ENCODE results near the gene PLD3.
"Not testable (repeated sequence)": the region's sequence is repeated elsewhere in the genome, so short reads cannot be mapped to it uniquely, and the experiment has no call there.

The PLD3 gene

DNA sequence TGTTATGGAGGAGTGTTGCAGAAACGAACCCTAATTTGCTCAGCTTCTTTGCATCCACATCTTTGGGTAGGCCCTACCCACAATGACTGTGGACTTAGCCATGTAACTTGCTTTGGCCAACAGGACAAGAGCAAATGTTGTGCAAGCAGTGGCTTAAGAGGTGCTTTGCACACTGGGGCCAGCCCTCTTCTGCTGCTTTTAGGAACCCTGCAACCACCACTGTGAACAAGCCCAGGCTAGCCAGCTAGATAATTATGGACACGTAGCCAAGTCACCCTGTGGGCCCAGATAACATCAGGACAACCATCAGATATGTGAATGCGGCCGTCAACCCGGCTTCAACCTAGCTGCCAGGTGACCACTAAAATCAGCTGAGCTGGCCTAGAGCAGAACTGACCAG is 17.4 kb upstream of the PLD3 start:
- ChIA-PET POLR2A (interaction anchor here (1.2 to 1.5 kb wide), 2 partner anchors 9 to 17 kb away, joined by 3 to 5 read pairs; partner anchors contain the start of genes C19orf47 and PLD3), CTCF (no interaction called here)
- TF ChIP-seq CTBP1 (IDR thresholded peaks at IDR 0.05; ENCODE audit: borderline replicate concordance) (no peak), L3MBTL2 (conservative IDR thresholded peaks at IDR 0.05) (no peak), ELF4 (IDR thresholded peaks at IDR 0.05) (no peak), ARNT (IDR thresholded peaks at IDR 0.05) (no peak), TARDBP (IDR thresholded peaks at IDR 0.05) (no peak), FOXA1 (IDR thresholded peaks at IDR 0.05) (no peak)
- no peak for DNase-seq (ENCODE audit: extremely low spot score)

DNA sequence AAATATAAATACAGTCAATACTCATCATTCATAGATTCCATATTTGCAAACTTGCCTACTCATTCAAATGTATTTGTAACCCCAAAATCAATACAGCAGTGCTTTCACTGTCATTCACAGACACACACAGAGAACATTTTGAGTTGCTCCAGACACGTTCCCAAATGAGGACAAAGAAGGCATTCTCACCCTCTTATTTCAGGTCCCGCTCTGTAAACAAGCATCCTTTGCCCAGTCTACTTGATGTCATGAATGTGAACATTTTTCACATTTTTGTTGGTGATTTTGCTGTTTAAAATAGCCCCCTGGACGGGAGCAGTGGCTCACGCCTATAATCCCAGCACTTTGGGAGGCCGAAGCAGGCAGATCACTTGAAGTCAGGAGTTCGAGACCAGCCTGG is 15.8 kb upstream of the PLD3 start:
- no peak for DNase-seq (ENCODE audit: extremely low spot score)
- ChIA-PET POLR2A (no interaction called here), CTCF (no interaction called here)
- TF ChIP-seq FOXM1 (IDR thresholded peaks at IDR 0.05; ENCODE audit: borderline replicate concordance) (no peak), SUZ12 (IDR thresholded peaks at IDR 0.05) (no peak), FOXK2 (IDR thresholded peaks at IDR 0.05) (no peak), CTBP1 (IDR thresholded peaks at IDR 0.05; ENCODE audit: borderline replicate concordance) (no peak), LEF1 (IDR thresholded peaks at IDR 0.05; ENCODE audit: borderline replicate concordance) (no peak), NFRKB (IDR thresholded peaks at IDR 0.05) (no peak), SP1 (IDR thresholded peaks at IDR 0.05) (no peak), TARDBP (IDR thresholded peaks at IDR 0.05) (no peak), L3MBTL2 (conservative IDR thresholded peaks at IDR 0.05) (no peak), ARNT (IDR thresholded peaks at IDR 0.05) (no peak), BHLHE40 (IDR thresholded peaks at IDR 0.05; ENCODE audit: borderline replicate concordance) (no peak), HDGF (IDR thresholded peaks at IDR 0.05; ENCODE audit: borderline replicate concordance) (no peak), ELF4 (IDR thresholded peaks at IDR 0.05) (no peak), FOXA1 (IDR thresholded peaks at IDR 0.05) (no peak), ZNF384 (IDR thresholded peaks at IDR 0.05) (no peak)
- TF ChIP-seq, protein P1, sequence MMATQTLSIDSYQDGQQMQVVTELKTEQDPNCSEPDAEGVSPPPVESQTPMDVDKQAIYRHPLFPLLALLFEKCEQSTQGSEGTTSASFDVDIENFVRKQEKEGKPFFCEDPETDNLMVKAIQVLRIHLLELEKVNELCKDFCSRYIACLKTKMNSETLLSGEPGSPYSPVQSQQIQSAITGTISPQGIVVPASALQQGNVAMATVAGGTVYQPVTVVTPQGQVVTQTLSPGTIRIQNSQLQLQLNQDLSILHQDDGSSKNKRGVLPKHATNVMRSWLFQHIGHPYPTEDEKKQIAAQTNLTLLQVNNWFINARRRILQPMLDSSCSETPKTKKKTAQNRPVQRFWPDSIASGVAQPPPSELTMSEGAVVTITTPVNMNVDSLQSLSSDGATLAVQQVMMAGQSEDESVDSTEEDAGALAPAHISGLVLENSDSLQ (IDR thresholded peaks at IDR 0.05), result no peak

DNA sequence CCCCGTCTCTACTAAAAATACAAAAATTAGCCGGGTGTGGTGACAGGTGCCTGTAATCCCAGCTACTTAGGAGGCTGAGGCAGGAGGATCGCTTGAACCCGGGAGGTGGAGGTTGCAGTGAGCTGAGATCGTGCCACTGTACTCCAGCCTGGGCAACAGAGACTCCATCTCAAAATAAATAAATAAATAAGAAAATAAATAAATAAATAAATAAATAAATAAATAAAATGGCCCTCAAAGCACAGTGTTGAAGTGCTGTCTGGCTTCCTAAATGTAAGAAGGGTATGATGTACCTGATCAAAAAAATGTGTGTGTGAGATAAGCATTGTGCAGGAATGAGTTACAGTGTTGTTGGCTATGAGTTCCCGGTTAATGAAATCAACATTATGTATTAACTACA is 15.4 kb upstream of the PLD3 start:
- DNase-seq (ENCODE audit: extremely low spot score); POLR2A ChIA-PET; CTCF ChIA-PET: not testable (repeated sequence)

DNA sequence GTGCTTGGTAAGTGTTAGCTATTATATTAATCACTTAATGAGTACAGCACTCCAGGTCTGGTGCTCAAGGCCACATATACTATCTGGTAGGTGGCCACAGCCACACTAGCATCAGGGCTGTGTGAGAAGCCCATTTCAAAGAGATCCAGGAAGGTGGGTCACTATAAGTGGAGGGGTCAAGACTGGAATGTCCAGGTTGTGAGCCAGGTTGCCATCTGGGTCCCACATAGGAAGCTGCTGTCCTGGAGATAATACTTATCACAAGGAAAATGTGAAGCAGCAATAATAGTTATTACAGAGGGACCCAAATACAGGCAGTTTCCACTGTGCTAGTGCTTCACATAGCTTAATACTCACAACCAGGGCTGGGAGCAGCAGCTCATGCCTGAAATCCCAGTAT is 13.4 kb upstream of the PLD3 start:
- POLR2A ChIA-PET, result interaction anchor here (1.2 kb wide), 1 partner anchor 13 kb away, joined by 4 read pairs; the partner anchor contains the start of genes C19orf47 and PLD3
- CTCF ChIA-PET, result interaction anchor here (0.6 kb wide), 1 partner anchor 30 kb away, joined by 3 read pairs; no protein-coding TSS in a partner anchor

DNA sequence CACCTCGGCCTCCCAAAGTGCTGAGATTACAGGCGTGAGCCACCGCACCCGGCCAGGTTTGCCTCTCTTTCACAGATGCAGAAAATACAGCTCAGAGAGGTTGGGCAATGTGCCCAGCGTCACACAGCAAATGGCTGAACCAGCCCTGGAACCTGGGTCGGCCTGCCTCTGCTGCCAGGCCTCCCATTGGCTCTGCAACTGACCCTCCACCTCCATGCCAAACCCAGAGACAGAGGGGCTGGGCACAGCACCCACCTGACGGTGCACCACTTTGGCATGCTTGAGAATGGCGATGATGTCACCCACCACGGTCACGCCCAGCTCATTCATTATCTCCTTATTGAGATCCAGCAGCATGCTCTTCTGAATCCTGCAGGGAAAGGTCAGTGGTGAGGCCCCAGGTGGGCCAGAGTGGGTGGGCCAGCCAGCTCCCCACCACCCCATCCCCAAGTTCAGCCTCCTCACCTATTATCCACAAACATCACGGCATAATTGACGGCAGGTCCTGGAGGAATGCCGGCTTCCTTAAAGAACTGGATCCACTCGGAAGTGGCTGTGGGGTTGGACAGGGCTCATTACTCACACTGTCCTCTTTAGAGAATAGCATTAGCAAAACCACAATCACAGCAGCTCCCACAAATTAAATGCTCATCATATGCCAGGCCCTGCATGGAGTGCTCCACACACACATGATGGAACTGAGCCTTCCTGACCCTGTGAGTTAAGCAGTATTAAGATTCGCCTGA is 12.5 kb upstream of the PLD3 start:
- no peak for DNase-seq (ENCODE audit: extremely low spot score)
- ChIA-PET POLR2A (interaction anchor here (1.2 kb wide), 1 partner anchor 12 kb away, joined by 4 read pairs; the partner anchor contains the start of genes C19orf47 and PLD3), CTCF (no interaction called here)
- TF ChIP-seq CTBP1 (IDR thresholded peaks at IDR 0.05; ENCODE audit: borderline replicate concordance) (no peak), ZNF384 (IDR thresholded peaks at IDR 0.05) (no peak), FOXK2 (IDR thresholded peaks at IDR 0.05) (no peak), NFRKB (IDR thresholded peaks at IDR 0.05) (no peak), LEF1 (IDR thresholded peaks at IDR 0.05; ENCODE audit: borderline replicate concordance) (no peak), ARNT (IDR thresholded peaks at IDR 0.05) (no peak), BHLHE40 (IDR thresholded peaks at IDR 0.05; ENCODE audit: borderline replicate concordance) (no peak), L3MBTL2 (conservative IDR thresholded peaks at IDR 0.05) (no peak), FOXM1 (IDR thresholded peaks at IDR 0.05; ENCODE audit: borderline replicate concordance) (no peak), SP1 (IDR thresholded peaks at IDR 0.05) (no peak), HDGF (IDR thresholded peaks at IDR 0.05; ENCODE audit: borderline replicate concordance) (no peak), TARDBP (IDR thresholded peaks at IDR 0.05) (no peak), ELF4 (IDR thresholded peaks at IDR 0.05) (no peak), FOXA1 (IDR thresholded peaks at IDR 0.05) (no peak), SUZ12 (IDR thresholded peaks at IDR 0.05) (no peak)
- TF ChIP-seq, protein P1 (IDR thresholded peaks at IDR 0.05), result no peak

More for the DNA sequence above, 13.4 kb upstream of the PLD3 start:
- TF ChIP-seq FOXA1 (IDR thresholded peaks at IDR 0.05), result no peak
- TF ChIP-seq FOXM1 (IDR thresholded peaks at IDR 0.05; ENCODE audit: borderline replicate concordance), result no peak
- no peak for TF ChIP-seq ZNF384 (IDR thresholded peaks at IDR 0.05)
- TF ChIP-seq L3MBTL2 (conservative IDR thresholded peaks at IDR 0.05), result no peak
- no peak for TF ChIP-seq TARDBP (IDR thresholded peaks at IDR 0.05)
- no peak for TF ChIP-seq FOXK2 (IDR thresholded peaks at IDR 0.05)
- no peak for TF ChIP-seq SP1 (IDR thresholded peaks at IDR 0.05)
- no peak for TF ChIP-seq ELF4 (IDR thresholded peaks at IDR 0.05)
- no peak for TF ChIP-seq ARNT (IDR thresholded peaks at IDR 0.05)
- TF ChIP-seq LEF1 (IDR thresholded peaks at IDR 0.05; ENCODE audit: borderline replicate concordance), result no peak
- TF ChIP-seq BHLHE40 (IDR thresholded peaks at IDR 0.05; ENCODE audit: borderline replicate concordance), result no peak
- TF ChIP-seq CTBP1 (IDR thresholded peaks at IDR 0.05; ENCODE audit: borderline replicate concordance), result no peak
- no peak for TF ChIP-seq NFRKB (IDR thresholded peaks at IDR 0.05)
- no peak for DNase-seq (ENCODE audit: extremely low spot score)

DNA sequence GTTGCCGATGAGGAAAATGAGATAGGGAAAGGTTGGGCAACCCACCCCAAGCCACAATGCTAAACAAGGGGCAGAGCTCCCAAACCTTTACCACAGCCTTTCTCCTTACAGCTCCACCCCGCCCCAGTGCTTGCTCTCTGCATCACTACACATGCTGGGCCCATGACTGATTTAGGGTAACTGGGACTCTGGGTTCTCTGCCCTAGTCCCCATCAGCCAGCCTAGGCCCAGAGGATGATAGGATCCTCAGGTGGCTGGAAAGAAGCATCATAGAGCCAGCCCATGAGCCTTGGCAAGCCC is 11.9 kb upstream of the PLD3 start:
- ChIA-PET POLR2A (interaction anchor here (1.2 kb wide), 1 partner anchor 11 kb away, joined by 4 read pairs; the partner anchor contains the start of genes C19orf47 and PLD3), CTCF (no interaction called here)
- TF ChIP-seq TARDBP (IDR thresholded peaks at IDR 0.05) (no peak), FOXK2 (IDR thresholded peaks at IDR 0.05) (no peak), BHLHE40 (IDR thresholded peaks at IDR 0.05; ENCODE audit: borderline replicate concordance) (no peak), CTBP1 (IDR thresholded peaks at IDR 0.05; ENCODE audit: borderline replicate concordance) (no peak), ELF4 (IDR thresholded peaks at IDR 0.05) (no peak), SP1 (IDR thresholded peaks at IDR 0.05) (no peak), ARNT (IDR thresholded peaks at IDR 0.05) (no peak), SUZ12 (IDR thresholded peaks at IDR 0.05) (no peak), FOXM1 (IDR thresholded peaks at IDR 0.05; ENCODE audit: borderline replicate concordance) (no peak)
- DNase-seq (ENCODE audit: extremely low spot score), result no peak
